Lower lobe of right lung (tissue), 2 donors: ENCODE results near the gene ZCWPW1. TPM values are rescaled to one million over a fixed set of nuclear protein-coding genes. Genes with fewer than 3 reads are reported as not detected.

Experiments used
- ATAC-seq, 2 donors: fragments of 200-7000 bp; cut with Tn5 transposase; one replicate each; pipeline ENCODE4 v1.9.1; 2020 to 2022; ENCODE audit warnings: mild to moderate bottlenecking in 2 of 2, moderate library complexity in 2 of 2
- DNase-seq: peaks from one replicate; pipeline ENCODE4 v3.0.0-alpha.2; 2020
- H3K27ac ChIP-seq: fragments of 200-600 bp; one replicate; pipeline ENCODE4 v1.8.0; 2022
- H3K27me3 ChIP-seq: fragments of 200-600 bp; one replicate; pipeline ENCODE4 v1.8.0; 2022; ENCODE audit warnings: low read depth
- H3K36me3 ChIP-seq: fragments of 200-600 bp; one replicate; pipeline ENCODE4 v1.8.0; 2022; ENCODE audit warnings: mild to moderate bottlenecking
- H3K4me1 ChIP-seq: fragments of 200-600 bp; one replicate; pipeline ENCODE4 v1.8.0; 2022
- H3K4me3 ChIP-seq: fragments of 200-600 bp; one replicate; pipeline ENCODE4 v1.8.0; 2022; ENCODE audit warnings: mild to moderate bottlenecking
- H3K9me3 ChIP-seq: fragments of 200-600 bp; one replicate; pipeline ENCODE4 v1.8.0; 2022
- intact Hi-C: fragments of 100-400 bp; cut with DNase I; formaldehyde crosslinking; loops from one replicate; pipeline ENCODE4 v1.11.0; 2022
- total RNA-seq: library from RNA; stranded (reverse); fragmentation: NEBNext Ultra II Directional; extraction: Animal tissue kit (Norgen Biotek cat#: 25700); gene quantifications from one replicate; pipeline ENCODE4 v1.2.1, GENCODE V29; 2021
- TF ChIP-seq, protein P1 (sequence below): fragments of 200-600 bp; IDR thresholded peaks from one replicate; pipeline ENCODE4 v1.8.0; 2022; ENCODE audit warnings: antibody characterized with exemption, mild to moderate bottlenecking
- donor health status: DM: no; HTN: yes; CAD: no; lungs with severe emphysema.

The ZCWPW1 gene
- total RNA-seq, 1 donor from 2014 or later = 4.9 TPM

DNA sequence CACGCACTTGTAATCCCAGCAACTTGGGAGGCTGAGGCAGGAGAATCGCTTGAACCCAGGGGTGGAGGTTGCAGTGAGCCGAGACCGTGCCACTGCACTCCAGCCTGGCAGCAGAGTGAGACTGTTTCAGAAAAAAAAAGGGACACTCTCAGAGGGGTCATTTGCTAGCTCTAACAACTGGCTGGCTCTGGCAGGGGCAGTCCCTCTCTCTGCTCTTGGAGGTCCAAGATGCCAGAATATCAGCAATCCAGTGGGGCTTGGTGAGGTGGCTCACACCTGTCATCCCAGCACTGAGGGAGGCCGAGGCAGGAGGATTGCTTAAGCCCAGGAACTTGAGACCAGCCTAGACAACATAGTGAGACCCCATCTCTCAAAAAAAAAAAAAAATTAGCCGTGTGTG is 57.8 kb downstream of the ZCWPW1 start:
- H3K27me3 ChIP-seq = no peaks in the 10 kb centered on the region
- TF ChIP-seq, protein P1, sequence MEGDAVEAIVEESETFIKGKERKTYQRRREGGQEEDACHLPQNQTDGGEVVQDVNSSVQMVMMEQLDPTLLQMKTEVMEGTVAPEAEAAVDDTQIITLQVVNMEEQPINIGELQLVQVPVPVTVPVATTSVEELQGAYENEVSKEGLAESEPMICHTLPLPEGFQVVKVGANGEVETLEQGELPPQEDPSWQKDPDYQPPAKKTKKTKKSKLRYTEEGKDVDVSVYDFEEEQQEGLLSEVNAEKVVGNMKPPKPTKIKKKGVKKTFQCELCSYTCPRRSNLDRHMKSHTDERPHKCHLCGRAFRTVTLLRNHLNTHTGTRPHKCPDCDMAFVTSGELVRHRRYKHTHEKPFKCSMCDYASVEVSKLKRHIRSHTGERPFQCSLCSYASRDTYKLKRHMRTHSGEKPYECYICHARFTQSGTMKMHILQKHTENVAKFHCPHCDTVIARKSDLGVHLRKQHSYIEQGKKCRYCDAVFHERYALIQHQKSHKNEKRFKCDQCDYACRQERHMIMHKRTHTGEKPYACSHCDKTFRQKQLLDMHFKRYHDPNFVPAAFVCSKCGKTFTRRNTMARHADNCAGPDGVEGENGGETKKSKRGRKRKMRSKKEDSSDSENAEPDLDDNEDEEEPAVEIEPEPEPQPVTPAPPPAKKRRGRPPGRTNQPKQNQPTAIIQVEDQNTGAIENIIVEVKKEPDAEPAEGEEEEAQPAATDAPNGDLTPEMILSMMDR = no peak
- peak overlapping the region; percentile 70 for H3K27ac ChIP-seq
- H3K9me3 ChIP-seq = no peaks in the 10 kb centered on the region
- H3K4me1 ChIP-seq = peaks cover 25% of the 10 kb centered on the region
- peaks cover 5% of the 10 kb centered on the region for H3K36me3 ChIP-seq
- peak; percentile 7 for DNase-seq
- no peak overlapping the region for H3K4me3 ChIP-seq
- intact Hi-C loops = no loop called here
- ATAC-seq = no peak

DNA sequence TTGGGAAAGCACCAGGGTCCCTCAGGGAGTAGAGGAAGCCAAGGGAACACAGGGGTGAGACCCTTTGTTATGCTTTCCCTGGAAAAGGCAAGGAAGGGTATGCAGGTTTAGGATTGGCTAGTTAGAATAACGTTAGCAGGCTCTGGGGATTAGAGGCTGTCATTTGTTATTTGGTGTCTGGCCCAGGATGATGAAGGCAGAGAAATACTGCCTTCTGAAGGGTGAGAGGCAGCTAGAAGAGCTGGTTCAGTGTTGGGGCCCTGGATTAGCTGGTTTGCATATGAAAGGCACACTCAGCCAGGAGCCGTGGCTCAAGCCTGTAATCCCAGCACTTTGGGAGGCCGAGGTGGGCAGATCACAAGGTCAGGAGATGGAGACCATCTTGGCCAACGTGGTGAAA is 58.2 kb downstream of the ZCWPW1 start:
- Histone ChIP-seq H3K4me1 (peaks cover 25% of the 10 kb centered on the region), H3K36me3 (peaks cover 6% of the 10 kb centered on the region), H3K27ac (peak overlapping the region; percentile 70), H3K4me3 (no peak overlapping the region), H3K27me3 (no peaks in the 10 kb centered on the region), H3K9me3 (no peaks in the 10 kb centered on the region)
- intact Hi-C loops = no loop called here
- ATAC-seq (no peak), DNase-seq (no peak)
- TF ChIP-seq, protein P1 = no peak

DNA sequence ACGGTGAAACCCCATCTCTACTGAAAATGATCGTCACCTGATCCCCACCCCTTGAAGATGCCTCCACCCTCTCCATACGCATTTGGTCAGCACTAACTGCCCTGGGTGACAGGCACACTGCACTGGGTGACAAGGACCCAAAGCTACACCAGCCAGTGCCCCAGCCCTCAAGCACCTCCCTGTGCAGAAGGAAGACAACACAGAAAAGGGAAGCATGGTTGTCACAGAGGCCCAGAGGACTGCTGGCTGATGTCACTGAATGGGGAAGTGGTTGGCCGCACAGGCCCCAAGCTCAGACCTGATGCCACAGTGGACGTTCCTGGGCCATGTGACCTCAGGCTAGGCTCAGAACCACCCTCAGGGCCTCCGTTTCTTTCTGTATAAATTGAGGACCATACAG is 59.4 kb downstream of the ZCWPW1 start:
- Histone ChIP-seq H3K4me3 (no peak overlapping the region), H3K4me1 (peaks cover 25% of the 10 kb centered on the region), H3K36me3 (peaks cover 13% of the 10 kb centered on the region), H3K9me3 (no peaks in the 10 kb centered on the region), H3K27ac (peak overlapping the region; percentile 70), H3K27me3 (no peaks in the 10 kb centered on the region)
- peak; percentile 74 to 88 for ATAC-seq
- TF ChIP-seq, protein P1 = no peak
- DNase-seq = peak; percentile 89
- intact Hi-C loops = no loop called here

DNA sequence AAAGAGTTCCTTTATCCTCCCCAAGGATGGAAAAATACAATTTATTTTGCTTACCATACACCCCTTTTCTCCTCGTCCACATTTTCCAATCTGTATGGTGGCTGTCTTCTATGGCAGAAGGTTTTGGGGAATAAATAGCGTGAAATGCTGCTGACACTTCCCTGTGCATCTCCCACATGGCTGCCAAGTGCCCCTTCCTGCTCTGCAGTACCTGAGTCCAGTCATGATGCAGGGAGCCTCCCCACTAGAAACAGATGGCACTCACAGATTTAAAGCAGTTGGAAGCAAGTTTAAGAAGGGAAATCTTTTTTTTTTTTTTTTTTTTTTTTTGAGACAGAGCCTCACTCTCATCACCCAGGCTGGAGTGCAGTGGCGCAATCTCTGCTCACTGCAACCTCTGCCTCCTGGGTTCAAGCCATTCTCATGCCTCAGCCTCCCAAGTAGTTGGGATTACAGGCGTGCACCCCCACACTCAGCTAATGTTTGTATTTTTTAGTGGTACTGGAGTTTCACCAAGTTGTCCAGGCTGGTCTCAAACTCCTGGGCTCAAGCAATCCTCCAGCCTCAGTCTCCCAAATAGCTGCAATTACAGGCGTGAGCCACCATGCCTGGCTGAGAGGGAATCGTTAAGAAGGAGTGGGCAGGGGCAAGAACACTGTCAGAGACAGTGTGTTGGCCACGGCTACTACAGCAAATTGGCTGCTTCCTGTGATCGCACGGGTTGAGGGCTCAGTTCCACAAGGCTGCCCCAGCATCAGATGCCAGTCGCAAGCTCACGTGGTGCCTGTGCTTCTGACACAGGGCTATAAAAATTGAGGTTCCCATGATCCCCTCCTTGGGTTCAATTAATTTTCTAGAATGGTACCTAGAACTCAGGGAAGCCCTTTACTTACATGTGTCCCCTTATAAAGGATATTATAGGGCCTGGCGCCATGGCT is 60.6 kb downstream of the ZCWPW1 start:
- no peak overlapping the region for H3K4me3 ChIP-seq
- peaks cover 25% of the 10 kb centered on the region for H3K4me1 ChIP-seq
- H3K36me3 ChIP-seq = peaks cover 25% of the 10 kb centered on the region
- H3K27ac ChIP-seq = peak overlapping the region; percentile 70
- H3K27me3 ChIP-seq = no peaks in the 10 kb centered on the region
- H3K9me3 ChIP-seq = no peaks in the 10 kb centered on the region
- DNase-seq (peak; percentile 51), ATAC-seq (peak in 1 of 2 donors; percentile 3)
- intact Hi-C loops = no loop called here
- TF ChIP-seq, protein P1 = no peak

DNA sequence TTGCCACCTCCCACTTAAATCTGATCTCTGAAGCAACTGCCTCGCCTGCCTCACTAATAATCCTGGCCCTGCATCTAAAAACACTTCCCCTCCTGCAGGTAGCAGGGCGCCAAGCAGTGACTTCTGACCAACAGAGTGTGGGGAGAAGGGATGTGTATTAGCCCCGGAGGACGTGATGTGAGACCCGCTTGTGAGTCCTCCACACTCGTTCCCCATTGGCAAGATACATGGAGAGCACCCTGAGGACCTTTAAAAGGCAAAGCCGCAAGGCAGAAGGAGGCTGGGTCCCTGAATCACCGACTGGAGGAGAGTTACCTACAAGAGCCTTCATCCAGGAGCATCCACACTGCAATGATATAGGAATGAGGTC is 61.3 kb downstream of the ZCWPW1 start:
- H3K4me1 ChIP-seq = peaks cover 20% of the 10 kb centered on the region
- intact Hi-C loops = no loop called here
- H3K27me3 ChIP-seq = no peaks in the 10 kb centered on the region
- TF ChIP-seq, protein P1 = no peak
- ATAC-seq (no peak), DNase-seq (peak; percentile 28)
- H3K27ac ChIP-seq = no peak overlapping the region
- H3K4me3 ChIP-seq = no peak overlapping the region
- peaks cover 32% of the 10 kb centered on the region for H3K36me3 ChIP-seq
- H3K9me3 ChIP-seq = no peaks in the 10 kb centered on the region
